Stimulated activated CD8-positive, alpha-beta memory T cell treated with anti-CD3 and anti-CD28 coated beads, Interleukin-7, amount 100 ng/mL, for 24 hours (primary cell): ENCODE measurements around the gene ATP5ME.
"Not testable (repeated sequence)": the region's sequence is repeated elsewhere in the genome, so short reads cannot be mapped to it uniquely, and the experiment has no call there.

Experiments used
- DNase-seq: peaks from one replicate; pipeline ENCODE4 v3.0.0-alpha.2; 2020; ENCODE audit warnings: low read depth

Gene ATP5ME

DNA sequence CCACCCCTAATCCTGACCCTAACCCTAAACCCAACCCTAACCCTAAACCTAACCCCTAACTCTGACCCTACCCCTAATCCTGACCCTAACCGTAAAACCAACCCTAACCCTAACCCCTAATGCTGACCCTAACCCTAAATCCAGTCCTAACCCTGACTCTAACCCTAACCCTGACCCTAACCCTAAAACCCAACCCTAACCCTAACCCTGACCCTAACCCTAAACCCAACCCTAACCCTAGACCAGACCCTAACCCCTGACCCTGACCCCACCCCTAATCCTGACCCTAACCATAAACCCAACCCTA lies 30.8 kb upstream of the ATP5ME start:
- no peak for DNase-seq

DNA sequence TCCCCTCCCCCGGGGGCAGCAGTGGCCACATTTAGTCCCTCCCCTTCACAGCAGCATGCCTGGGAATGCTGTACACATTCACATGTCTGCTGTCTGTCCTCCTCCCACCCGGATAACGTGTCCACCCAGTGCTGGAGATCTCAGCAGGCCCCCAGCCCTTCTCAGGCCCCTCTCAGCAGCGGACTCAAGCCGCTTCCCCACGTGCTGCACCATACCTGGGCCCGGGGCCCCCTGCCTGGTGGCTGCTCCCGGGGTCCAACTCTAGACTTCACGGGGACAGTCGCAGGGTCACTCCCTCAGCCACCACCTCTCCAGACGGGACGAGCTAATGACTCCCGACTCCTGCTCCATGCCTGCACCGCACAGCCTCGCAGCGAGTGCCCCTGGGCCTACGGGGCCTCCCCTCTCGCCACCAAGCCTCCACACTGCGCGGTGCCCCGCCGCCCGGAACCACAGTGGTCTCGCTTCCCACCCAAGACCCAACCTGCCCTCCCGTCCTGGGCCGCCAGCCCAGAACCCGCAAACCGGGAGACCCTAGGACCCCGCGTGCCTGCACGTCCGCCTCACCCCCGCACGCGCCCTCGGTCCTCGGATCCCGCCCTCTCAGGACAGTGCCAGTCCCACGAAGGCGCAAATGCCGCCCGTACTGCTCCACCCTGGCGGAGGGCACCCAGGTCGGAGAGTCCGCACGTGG lies 30.3 kb upstream of the ATP5ME start:
- DNase-seq = no peak

DNA sequence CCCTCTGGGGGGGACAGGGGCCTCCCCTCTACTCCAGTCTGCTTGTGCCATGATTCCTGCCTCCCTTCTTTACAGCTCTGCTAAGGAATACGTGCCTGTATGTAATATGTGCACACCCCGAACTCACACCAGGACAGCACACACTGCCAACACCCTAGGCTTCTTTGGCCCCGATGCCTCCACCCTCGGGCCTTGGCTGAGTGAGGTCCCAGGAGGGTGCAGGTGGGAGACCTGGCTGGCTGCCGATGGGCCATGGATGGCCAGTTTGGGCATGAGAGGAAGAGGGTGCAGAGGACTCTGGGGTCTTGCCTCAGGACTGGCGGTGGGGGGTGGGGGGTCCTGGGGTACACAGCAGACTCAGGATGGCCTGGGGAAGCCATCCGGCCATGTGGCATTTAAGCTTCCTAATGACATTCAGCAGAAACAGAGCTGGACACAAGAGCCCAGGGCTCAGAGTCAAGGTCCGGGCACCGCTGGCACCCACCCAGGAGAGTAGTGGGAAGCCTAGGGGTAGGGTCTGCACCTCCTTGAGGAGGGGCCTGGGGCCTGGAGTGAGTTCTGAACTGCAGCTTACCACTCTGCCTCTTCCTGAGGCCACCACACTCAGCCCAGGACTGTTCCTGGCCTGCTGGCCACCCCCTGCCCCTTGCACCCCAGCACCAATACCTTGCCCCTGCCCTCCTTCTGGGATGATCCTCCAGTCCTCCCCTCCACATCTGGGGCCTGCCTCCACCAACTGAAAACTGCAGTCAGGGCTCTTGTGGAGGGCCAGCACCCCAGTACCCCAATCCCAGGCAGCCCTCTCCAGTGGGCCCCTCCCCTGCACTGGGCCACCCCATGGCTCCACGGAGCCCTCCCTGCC lies 29.5 kb upstream of the ATP5ME start:
- no peak for DNase-seq

DNA sequence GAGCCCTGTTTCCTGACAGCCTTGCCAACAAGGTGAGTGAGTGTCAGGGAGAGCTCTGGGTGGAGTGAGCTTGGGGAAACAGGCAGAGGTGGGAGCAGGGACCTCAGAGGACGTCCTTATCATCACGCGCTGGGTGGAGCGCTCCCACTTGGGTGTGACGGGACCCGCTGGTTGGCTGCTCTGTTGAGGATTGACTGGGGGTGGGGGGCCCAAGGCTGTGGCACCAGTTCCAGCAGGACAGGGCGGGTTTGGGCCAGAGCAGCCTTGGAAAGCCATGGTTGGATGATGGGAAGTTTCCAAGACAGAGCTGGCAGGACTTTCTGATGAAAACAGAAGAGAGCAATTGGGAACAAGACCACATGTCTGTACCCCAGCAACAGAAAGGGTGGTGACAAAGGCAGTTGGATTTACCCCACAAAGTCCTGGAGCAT lies 28.6 kb upstream of the ATP5ME start:
- DNase-seq = no peak

DNA sequence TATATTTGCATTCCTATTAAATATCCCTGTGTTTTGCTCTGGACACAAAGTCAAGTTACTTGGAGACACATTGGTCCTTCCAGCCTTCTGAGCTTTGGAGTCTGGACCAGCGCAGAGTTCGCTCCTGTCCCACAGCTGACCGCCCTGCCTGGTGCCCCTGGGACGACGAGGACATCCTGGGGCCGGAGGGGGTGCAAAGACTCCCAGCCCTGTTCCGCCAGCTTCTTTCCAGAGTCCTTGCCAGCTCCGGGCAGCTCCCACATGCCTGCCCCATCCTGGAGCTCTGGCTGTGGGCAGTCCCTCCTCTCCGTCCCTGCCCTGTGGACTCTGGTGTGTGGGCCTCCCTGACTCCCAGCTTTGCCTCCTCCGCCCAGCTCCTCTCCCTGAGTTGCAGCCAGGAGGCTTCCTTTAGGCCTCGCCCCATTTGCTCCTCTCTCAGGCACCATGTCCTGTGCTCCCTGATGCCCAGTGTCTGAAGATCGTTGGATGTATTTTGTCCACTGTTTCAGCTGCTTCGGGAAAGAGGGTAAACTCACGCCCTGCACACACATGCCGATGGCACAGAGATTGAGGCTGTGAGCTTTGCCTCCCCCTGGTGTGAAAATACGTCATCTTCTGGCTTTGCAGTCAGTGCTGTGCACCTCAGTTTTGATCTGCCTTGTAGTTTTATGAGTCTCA lies 26.6 kb upstream of the ATP5ME start:
- no peak for DNase-seq

DNA sequence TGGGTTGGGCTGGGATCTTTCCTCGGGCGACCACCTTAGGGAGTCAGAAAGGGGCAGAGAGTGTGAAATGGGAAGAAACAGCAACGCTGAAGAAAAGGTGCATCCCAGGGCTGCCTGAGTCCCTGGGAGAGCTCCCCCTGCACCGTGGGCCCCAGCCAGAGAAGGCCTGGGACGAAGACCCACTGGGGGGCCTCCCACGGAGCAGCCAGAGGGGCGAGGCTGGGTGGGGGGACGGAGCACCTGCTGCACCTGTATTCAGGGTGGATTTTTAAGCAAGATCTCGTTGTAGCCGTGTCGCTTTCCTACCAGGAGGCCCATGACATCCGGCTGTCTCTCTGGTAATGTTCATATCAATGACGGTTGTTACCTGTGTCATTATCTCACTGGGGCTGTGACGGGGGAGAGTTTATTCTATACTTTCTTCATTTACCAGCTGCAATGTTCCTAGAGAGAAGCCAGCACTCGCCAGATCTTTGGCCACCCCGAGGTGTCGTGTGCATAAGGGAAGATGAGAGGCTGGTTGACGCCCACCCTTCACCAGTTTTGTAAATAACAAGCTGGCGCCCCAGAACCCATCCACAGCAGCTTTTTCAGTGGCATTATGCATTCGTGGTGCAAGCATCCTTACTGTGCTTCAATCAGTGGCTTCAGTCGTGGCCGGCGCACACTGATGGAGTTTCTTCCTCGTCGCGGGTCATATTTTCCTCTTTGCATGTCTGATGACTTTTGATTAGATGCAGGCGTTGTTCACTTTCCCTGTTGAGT lies 25.9 kb upstream of the ATP5ME start:
- DNase-seq = no peak

DNA sequence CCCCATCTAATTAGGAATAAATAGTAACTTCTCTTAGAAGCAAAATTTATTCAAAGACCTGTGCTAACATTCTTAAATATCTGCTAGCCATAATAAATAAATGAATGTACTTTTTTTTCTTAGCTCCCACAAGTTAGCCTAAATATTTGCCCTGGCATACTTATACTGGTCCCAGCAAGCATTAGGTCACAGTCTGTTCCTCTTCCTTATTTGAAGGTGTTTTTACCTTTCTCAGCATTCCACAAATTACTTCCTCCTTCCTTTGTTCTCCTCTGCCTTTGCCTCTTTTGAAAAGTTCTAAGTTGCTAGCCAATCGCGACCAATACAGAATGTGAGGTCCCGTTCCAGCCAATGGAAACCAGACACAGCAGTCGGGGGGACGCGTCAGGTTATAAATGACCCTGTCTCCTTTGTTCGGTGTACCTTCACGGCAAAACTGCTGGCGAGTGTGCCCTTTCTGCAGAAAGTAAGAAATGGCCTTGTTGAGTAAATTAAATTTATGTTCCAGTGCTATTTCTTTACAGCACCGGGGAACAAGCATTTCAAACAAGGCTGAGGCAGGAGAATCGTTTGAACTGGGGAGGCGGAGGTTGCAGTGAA lies 20.4 kb upstream of the ATP5ME start:
- DNase-seq = not testable (repeated sequence)

DNA sequence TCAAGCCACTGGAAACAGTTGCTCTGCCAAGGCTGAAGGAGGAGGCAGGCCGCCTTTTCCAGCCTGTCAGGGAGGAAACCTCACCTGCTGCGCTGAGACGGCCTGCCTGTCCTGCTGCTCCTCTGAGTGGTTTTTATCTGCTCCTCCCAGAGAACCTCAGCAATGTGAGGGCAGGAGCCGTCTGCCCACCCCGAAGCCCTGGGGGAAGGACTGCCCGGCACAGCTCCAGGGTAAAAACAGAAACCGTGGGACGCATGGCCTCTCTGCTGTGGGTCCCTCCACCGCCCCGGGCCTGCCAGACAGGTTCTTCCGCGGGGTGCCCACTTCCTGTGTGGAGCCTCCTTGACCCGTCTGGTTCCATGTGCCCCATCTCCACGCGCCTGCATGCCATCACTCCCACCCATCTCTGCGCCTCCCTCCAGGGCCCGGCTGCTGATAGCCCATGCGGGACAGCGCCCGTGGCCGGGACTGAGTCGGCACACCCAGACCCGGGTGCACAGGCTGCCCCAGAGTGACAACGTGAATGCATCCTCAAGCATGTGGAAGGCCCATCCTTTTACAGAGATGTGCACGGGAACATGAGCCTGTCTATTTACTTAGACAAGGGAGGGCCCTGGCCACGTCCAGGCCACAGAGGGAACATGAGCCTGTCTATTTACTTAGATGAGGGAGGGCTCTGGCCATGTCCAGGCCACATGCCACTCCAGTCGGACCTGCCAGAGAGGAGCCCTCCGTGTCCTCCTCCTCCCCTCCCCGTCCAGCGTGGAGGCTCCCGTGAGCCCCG lies 18.9 kb upstream of the ATP5ME start:
- no peak for DNase-seq

DNA sequence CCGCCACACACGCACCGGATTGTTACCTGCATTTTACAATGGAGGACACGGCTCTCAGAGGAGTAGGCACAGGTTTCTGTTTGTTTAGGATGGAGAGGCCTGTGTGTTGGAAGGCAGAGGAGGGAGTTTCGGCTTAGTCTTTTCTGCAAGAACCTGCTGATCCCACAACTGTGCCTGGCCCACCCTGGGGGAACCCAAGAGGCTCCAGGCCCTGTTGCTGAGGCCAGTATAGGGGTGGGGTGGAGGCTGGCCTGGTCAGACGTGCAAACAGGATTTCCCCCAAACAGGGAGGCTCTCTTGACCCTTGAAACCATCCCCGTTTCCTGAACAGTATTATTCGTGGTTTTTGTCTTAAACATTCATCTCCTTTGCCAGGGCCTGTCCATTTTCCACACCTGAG lies 15.6 kb upstream of the ATP5ME start:
- no peak for DNase-seq

DNA sequence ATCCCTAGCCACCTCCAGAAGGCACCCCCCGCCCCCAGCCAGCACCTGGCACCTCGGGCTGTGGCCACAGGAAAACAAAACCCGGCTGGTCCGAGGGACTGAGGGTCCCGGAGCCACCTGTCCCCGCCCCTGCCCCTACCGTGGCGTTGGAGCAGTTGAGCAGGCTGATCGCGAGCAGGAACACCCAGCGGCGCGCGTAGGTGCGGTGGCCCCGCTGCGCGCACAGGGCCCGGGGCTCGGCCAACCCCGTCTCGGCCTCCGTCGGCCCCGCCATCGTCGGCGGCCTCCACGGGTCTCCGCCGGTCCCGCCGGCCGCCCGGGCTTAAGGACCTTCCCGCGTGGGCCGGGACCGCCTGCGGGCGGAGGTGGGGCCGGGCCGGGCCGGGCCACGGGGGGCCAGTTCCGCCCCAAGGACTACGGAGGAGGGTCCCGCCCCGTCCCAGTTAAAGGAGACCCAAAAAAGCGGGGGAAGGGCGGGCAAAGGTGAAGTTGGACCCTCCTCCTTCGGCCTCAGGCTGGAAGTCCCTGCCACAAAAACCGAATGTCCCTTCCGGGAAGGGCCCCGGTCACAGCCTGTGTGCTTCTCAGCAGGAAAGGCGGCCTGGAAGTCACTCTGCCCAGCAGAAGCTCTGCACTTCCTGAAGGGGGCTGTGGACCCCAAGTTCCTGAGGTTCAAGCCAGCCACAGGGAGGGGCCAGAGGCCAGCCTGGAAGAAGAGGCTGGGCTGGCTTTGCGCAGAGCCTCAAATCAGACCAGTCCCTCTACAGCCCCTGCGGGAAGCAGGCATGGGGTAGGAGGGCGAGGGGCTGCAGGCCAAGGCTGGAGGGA lies 15.0 kb upstream of the ATP5ME start, which contains the start of gene SLC49A3:
Gene SLC49A3, minus strand, starts transcription at position 298 of the 828 bp plus-strand sequence. Its CDS starts 24 bp downstream, at position 274.
- no peak for DNase-seq

DNA sequence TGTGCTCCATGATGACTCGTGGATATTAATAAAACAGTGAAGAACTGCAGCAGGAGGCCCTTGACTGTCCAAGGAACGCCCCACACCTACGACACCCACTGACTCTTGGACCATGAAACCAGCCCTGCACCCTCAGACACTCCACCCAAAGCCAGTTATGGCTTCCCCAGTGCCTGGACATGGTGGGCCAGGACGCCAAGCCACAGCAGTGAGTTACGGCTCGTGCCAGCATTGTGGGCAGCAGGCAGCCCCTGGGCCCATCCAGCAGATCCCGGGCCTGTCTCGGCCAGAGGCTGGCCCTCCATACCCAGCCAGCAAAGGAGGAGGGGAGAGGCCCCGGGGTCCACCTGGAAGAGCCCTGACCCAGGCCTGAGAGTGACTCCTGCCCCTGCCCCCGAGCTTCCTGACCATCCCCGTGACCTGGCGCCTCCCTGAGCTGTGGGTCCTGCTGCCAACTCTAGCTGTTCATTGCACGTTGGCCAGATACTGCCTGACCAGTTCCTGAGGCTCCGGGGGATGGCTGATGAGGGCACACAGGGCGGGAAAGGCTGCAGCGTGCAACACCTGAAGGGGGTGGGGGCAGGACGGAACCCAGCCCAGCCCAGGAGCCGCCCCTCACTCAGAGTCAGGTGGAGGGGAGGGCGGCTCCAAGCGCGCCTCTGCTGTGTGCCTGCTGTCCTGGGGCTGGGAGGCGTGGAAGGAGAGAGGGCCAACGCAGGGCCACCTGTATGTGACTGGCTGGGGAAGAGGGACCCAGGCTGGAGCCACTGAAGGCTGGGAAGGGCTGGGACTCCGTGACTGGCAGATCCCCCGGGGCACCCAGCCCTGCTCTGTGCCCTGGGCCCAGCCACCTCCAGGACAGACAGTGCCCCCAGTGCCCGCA lies 14.1 kb upstream of the ATP5ME start:
- DNase-seq = no peak

DNA sequence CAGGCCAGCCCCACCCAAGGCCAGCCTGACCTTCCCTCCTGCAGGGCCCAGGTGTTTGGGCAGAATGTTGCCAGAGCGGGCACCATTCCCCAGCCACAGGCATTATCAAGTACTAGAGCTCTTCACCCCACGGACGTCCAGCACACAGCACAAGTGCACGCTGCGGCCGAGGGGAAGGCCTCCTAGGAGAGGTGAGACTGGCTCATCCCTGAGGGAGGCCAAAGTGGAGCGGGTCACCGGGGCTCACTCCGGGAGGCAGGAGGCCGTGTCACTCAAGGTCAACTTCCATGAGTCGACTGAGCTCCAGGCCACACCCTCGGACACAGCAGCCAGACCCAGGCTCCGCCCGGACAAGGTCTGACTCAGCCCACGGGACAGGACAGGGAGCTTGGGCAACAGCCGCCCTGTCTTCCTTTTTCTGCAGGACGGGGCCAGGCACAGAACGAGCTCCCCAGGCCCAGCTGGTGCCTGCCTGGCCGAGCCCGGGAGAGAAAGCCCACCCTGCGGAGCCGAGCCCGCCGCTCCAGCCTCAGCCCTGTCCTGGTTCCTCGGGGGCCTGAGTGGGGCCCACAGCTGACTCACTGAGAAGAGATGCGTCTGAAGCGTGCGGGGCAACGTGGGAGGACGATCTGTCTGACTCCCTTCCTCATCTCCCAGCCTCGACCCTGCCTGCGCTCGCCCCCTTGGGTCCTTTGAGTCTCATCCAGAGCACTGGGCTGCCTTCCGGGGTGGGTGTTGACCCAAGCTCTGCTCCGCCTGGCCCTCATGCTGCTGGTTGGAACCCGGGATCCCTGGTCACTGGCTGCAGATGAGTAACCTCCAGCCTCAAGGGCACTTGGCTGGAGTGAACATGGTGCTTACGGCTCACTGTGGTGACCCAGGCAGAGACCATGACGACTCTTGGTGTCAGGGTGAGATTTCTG lies 13.2 kb upstream of the ATP5ME start:
- no peak for DNase-seq

DNA sequence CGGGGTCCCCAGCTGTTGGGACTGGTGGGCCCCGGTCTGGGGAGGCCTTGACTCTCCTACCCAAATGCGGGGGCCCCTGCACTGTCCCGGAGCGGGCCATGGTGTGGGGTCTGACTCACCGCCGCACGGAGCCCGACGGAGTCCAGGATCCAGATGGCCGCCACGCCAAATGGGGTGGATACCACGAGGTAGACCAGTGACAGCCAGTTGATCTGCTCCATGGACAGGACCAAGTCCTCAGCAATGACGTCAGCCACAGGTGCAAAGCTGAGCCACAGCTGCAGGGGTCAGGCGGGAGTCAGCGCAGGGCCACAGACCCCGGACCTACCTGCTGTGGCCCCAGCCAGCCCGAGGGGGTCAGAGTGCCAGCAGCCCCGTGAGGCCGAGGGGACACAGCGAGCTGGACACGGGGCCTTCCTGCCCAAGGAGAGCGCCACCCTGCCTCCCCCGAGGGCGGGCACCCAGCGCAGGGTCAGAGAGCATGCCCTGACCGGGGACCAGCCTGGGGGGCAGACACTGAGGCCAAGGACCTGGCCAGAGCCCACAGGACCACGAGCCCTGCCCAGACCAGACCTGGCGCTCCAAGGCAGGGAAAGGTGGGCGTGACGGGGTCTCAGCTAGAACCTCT lies 12.5 kb upstream of the ATP5ME start:
- DNase-seq = no peak

DNA sequence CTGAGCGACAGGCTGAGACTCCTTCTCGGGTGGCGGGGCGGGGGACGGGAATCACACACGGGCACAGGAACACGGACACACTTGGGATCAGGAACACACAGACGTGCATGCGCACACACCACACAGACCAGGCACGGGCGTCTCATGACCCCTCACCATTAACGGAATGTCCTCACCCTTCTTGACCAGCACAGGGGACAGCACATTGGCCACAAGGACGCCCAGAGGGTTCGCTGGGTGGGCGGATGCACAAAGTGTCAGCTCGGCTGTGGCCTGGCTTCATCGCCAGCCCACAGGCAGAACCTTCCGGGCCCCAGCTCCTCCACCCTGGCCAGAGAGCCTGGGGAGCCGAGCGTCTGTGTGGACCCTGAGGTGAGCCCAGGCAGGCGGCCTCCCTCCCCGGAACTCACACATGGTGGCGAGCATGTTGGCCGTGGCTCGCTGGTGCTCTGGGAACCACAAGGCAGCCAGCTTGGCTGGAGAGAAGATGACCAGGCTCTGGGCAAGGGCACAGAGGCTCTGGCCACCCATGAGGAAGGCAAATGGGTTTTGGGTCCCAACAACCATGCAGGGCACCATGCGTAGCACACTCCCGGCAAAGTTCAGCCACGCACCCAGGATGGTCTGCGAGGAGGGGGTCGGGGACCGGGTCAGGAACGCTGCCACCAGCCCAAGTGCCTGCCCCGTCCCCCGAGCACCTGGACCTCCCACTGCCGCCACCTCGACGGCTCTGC lies 11.8 kb upstream of the ATP5ME start:
- no peak for DNase-seq

DNA sequence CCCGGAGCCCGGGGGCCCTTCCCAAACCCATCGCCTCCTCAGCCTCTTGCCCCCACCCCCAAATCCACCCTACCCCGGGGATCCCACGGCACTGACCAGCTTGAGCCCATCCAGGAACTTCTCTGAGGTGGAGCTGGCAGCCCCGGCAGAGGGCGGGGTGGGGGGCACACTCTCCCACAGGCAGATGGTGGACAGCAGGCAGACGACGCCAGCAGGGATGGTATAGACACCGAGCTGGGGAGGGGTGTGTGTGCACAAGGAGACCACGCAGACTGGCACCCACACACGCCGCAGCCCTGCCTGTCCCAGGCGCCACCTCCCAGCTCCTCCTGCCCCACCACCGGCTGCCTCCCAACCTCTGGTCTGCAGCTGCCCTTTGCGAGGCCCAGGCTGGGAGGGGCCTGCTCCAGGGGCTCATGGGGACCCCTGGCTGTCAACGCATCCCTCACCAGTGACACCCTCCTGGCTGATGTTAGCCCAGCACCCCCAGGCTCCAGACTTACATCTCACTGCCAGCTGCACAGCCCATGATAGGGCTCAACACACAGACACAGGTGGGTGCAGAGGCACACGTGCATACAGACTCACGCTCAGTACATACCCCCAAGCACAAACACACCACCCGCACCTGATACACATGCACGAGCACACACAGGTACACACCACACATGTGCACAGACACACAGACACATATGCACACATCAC lies 10.7 kb upstream of the ATP5ME start:
- no peak for DNase-seq

DNA sequence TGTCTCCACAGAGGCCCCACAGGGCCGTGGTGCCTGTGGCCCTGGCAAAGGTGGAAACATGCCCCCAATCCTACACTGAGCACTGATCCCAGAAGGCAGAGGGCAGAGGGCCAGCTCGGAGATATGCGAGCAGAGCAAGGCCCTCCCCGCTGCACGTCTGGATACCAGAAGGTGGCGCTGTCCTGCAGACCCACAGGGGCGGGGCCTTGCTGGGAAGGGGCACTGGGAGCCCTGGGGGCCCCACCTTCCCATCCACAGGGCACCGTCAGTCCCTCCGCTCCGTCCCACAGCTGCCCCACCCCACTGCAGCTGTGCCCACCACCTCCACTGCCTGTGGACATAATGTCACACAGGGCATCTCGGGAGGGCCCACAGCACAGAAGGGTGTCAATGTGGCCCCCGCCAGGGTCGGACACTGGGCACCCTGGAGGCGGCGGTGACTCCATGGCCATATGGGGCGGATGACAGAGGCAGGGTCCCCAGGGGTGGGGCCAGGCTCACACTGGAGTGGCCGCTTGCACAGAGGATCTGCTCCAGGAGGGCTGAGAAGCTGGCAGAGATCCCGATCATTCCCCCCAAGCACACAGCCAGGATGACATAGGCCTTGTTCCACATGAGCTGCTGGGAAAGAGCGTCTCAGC lies 10.0 kb upstream of the ATP5ME start:
- no peak for DNase-seq
